Loucy (cell line): ENCODE results near the gene AP1G2.

ENCODE experiments used
- H2AFZ ChIP-seq: fragments of 200-600 bp; sonication (generic); 2 replicates; pipeline ENCODE4 v1.6.0; 2016; ENCODE audit warnings: antibody characterized with exemption, mild to moderate bottlenecking, low read length, moderate library complexity
- H3F3A ChIP-seq: fragments of 200-600 bp; 2 replicates; pipeline ENCODE4 v1.6.0; 2016; ENCODE audit warnings: antibody characterized with exemption, low read depth, mild to moderate bottlenecking
- H3K27me3 ChIP-seq: fragments of 200-600 bp; sonication (generic); 2 replicates; pipeline ENCODE4 v1.6.1; 2014; ENCODE audit warnings: low read length, mild to moderate bottlenecking; ENCODE audit not compliant: insufficient read depth, poor library complexity, severe bottlenecking
- H3K36me3 ChIP-seq: fragments of 200-600 bp; sonication (generic); 2 replicates; pipeline ENCODE4 v1.6.1; 2016; ENCODE audit warnings: low read length; ENCODE audit not compliant: insufficient read depth
- H3K4me1 ChIP-seq: fragments of 200-600 bp; sonication (generic); 2 replicates; pipeline ENCODE4 v1.5.1; 2014; ENCODE audit warnings: low read length, mild to moderate bottlenecking; ENCODE audit not compliant: insufficient read depth, poor library complexity, severe bottlenecking
- H3K4me2 ChIP-seq: fragments of 200-600 bp; sonication (generic); 2 replicates; pipeline ENCODE4 v1.6.0; 2014; ENCODE audit warnings: antibody characterized with exemption, low read length, low read depth, mild to moderate bottlenecking; ENCODE audit not compliant: poor library complexity, severe bottlenecking
- H3K4me3 ChIP-seq: fragments of 200-600 bp; sonication (generic); 2 replicates; pipeline ENCODE4 v1.5.1; 2014; ENCODE audit warnings: low read length, mild to moderate bottlenecking, mixed read lengths; ENCODE audit not compliant: poor library complexity, severe bottlenecking
- H3K79me2 ChIP-seq: fragments of 200-600 bp; sonication (generic); 2 replicates; pipeline ENCODE4 v1.6.1; 2014; ENCODE audit warnings: low read length; ENCODE audit not compliant: insufficient read depth
- H3K9ac ChIP-seq: fragments of 200-600 bp; sonication (generic); 2 replicates; pipeline ENCODE4 v1.6.0; 2014; ENCODE audit warnings: mild to moderate bottlenecking, low read depth, low read length, moderate library complexity; ENCODE audit not compliant: poor library complexity, severe bottlenecking
- H3K9me2 ChIP-seq: fragments of 200-600 bp; sonication (generic); replicated peaks from 2 replicates; pipeline ENCODE4 v1.6.1; 2016; ENCODE audit warnings: low read depth, low read length, mixed read lengths
- H3K9me3 ChIP-seq: fragments of 200-600 bp; sonication (generic); 2 replicates; pipeline ENCODE4 v1.6.1; 2014; ENCODE audit warnings: mild to moderate bottlenecking, antibody characterized with exemption, low read length, low read depth; ENCODE audit not compliant: insufficient read depth
- H4K20me1 ChIP-seq: fragments of 200-600 bp; sonication (generic); 2 replicates; pipeline ENCODE4 v1.6.0; 2014; ENCODE audit warnings: antibody characterized with exemption, low read length, mild to moderate bottlenecking; ENCODE audit not compliant: insufficient read depth, poor library complexity, severe bottlenecking
- EZH2phosphoT487 ChIP-seq: fragments of 200-600 bp; IDR thresholded peaks from 2 replicates; pipeline ENCODE4 v1.6.1; 2018; ENCODE audit warnings: antibody characterized with exemption, mild to moderate bottlenecking, moderate library complexity, borderline replicate concordance
- TF ChIP-seq, protein P1 (sequence below): fragments of 200-600 bp; sonication (generic); conservative IDR thresholded peaks from 2 replicates; pipeline ENCODE4 v1.5.1; 2014; ENCODE audit warnings: mild to moderate bottlenecking, antibody characterized with exemption, low read length

The AP1G2 gene

DNA sequence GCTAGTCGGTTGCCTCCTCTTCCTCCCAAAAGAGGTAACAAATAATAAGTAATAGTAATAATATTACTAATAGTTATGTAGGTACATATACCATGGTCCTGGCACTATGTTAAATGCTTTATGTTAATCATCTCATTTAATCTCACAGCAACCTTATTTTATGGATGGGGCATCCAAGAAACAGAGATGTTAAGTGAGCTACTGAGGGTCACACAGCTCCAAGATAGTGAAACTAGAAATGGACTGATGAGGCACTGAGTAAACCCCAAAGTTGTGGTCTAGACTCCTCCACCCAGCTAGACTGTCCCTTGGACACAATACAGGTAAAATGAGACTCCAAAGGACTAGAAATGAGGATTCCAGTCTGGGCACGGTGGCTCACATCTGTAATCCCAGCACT is 31.1 kb downstream of the AP1G2 start:
- H3K4me3 ChIP-seq, result no peak overlapping the region
- H4K20me1 ChIP-seq, result no peaks in the 10 kb centered on the region
- H2AFZ ChIP-seq, result no peak overlapping the region
- no peaks in the 10 kb centered on the region for H3K9me2 ChIP-seq
- no peaks in the 10 kb centered on the region for H3K36me3 ChIP-seq
- H3F3A ChIP-seq, result no peaks in the 10 kb centered on the region
- no peaks in the 10 kb centered on the region for H3K27me3 ChIP-seq
- H3K9me3 ChIP-seq, result no peaks in the 10 kb centered on the region
- no peak for TF ChIP-seq EZH2phosphoT487
- TF ChIP-seq, protein P1, sequence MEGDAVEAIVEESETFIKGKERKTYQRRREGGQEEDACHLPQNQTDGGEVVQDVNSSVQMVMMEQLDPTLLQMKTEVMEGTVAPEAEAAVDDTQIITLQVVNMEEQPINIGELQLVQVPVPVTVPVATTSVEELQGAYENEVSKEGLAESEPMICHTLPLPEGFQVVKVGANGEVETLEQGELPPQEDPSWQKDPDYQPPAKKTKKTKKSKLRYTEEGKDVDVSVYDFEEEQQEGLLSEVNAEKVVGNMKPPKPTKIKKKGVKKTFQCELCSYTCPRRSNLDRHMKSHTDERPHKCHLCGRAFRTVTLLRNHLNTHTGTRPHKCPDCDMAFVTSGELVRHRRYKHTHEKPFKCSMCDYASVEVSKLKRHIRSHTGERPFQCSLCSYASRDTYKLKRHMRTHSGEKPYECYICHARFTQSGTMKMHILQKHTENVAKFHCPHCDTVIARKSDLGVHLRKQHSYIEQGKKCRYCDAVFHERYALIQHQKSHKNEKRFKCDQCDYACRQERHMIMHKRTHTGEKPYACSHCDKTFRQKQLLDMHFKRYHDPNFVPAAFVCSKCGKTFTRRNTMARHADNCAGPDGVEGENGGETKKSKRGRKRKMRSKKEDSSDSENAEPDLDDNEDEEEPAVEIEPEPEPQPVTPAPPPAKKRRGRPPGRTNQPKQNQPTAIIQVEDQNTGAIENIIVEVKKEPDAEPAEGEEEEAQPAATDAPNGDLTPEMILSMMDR, result no peak
- no peak overlapping the region for H3K9ac ChIP-seq
- no peak overlapping the region for H3K4me2 ChIP-seq
- no peaks in the 10 kb centered on the region for H3K79me2 ChIP-seq
- H3K4me1 ChIP-seq, result no peaks in the 10 kb centered on the region

DNA sequence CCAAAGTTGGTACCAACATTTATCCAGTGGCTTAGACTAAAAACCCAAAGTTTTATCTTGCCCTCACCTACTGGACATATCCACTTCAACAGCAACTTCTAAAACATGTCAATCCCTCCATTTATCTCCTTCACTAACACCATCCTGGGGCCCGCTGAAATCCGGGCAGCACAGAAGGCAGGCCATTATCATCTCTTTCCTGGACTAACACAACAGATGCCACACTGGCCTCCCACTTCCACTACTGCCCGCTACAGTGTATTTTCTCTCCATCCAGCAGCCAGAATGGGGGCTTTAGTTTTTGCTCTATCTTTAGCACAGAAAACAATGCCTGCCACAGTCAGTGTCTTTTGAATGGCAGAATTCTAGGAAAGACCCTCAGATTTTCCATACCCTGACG is 31.6 kb downstream of the AP1G2 start:
- Histone ChIP-seq H3K9me3 (no peaks in the 10 kb centered on the region), H3K9me2 (no peaks in the 10 kb centered on the region), H3K79me2 (no peaks in the 10 kb centered on the region), H3K4me2 (no peak overlapping the region), H3K4me1 (peaks cover under 1% of the 10 kb centered on the region), H3F3A (no peaks in the 10 kb centered on the region), H3K27me3 (no peaks in the 10 kb centered on the region), H3K36me3 (no peaks in the 10 kb centered on the region), H2AFZ (no peak overlapping the region), H4K20me1 (no peaks in the 10 kb centered on the region), H3K9ac (no peak overlapping the region), H3K4me3 (no peak overlapping the region)
- TF ChIP-seq EZH2phosphoT487, result no peak
- TF ChIP-seq, protein P1, result no peak

DNA sequence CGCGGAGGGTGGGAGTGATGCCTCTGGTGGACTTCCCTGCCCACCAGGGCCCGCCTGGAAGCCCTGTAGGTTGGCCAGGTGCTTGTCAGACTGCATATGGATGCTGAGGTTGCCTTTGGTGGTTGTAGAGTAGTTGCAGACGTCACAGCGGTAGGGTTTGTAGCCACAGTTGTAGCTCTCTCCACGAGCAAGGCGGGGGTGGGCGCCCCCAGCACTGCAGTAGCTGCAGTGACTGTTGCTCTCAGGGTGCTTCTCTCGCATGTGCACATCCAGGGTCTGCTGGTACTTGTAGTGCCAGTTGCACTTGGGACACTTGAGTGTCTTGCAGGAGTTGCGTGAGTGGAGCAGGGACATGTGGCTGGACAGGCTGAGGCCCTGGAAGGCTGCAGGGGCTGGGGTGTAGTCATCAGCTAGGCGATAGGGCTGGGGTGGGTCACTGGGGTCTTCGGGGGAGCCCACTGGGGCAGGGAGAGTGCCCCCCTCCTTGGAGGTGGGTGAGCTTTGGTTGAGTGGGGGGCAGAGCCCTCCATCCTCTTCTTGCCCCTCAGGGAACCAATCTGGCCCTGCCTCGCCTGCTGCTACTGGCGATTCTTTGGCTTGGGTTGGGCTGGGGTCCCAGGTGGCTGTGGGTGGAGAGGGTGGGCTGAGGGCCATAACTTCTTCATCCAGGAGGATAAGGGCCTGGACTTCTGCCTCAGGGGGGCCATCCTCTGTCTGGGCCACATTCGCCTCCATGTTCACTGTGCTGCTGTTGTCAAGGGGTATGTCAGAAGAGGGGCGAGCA is 33.7 kb downstream of the AP1G2 start:
- H3K4me2 ChIP-seq, result no peak overlapping the region
- no peaks in the 10 kb centered on the region for H3K36me3 ChIP-seq
- H3F3A ChIP-seq, result no peaks in the 10 kb centered on the region
- H3K9me3 ChIP-seq, result no peaks in the 10 kb centered on the region
- H3K27me3 ChIP-seq, result no peaks in the 10 kb centered on the region
- TF ChIP-seq, protein P1, result no peak
- TF ChIP-seq EZH2phosphoT487, result no peak
- peaks cover 11% of the 10 kb centered on the region for H3K4me1 ChIP-seq
- H3K9me2 ChIP-seq, result no peaks in the 10 kb centered on the region
- no peak overlapping the region for H3K9ac ChIP-seq
- no peak overlapping the region for H3K4me3 ChIP-seq
- H3K79me2 ChIP-seq, result no peaks in the 10 kb centered on the region
- H2AFZ ChIP-seq, result no peak overlapping the region
- H4K20me1 ChIP-seq, result no peaks in the 10 kb centered on the region
